Lung microvascular endothelial cell (primary cell): ENCODE results near the gene RRM1. TPM values are rescaled to one million over a fixed set of nuclear protein-coding genes. Genes with fewer than 3 reads are reported as not detected.
"Not testable (repeated sequence)": the region's sequence is repeated elsewhere in the genome, so short reads cannot be mapped to it uniquely, and the experiment has no call there.

Experiments
- DNase-seq, 2 donors: peaks; one replicate each; pipeline versions ENCODE4 v3.0.0 to v3.0.0-alpha.2; 2010; ENCODE audit warnings: low read depth in 2 of 2
- total RNA-seq: library from RNA; depleted of rRNA; stranded (reverse); fragments of >200 nt; gene quantifications from 2 replicates; pipeline ENCODE4 v1.2.1, GENCODE V29; 2014

The RRM1 gene
- total RNA-seq, 1 donor from 2014 or later, result 27.8 TPM

GRCh38 chr11:4134806-4135205, 40.2 kb downstream of the RRM1 start:
- peak in 1 of 2 donors; percentile 71 for DNase-seq

DNA sequence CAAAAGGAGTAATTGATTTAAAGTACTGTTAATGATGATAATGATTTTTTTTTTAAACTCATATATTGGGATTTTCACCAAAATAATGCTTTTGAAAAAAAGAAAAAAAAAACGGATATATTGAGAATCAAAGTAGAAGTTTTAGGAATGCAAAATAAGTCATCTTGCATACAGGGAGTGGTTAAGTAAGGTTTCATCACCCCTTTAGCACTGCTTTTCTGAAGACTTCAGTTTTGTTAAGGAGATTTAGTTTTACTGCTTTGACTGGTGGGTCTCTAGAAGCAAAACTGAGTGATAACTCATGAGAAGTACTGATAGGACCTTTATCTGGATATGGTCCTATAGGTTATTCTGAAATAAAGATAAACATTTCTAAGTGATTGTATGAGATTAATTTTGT, 43.9 kb downstream of the RRM1 start:
- DNase-seq, result no peak

DNA sequence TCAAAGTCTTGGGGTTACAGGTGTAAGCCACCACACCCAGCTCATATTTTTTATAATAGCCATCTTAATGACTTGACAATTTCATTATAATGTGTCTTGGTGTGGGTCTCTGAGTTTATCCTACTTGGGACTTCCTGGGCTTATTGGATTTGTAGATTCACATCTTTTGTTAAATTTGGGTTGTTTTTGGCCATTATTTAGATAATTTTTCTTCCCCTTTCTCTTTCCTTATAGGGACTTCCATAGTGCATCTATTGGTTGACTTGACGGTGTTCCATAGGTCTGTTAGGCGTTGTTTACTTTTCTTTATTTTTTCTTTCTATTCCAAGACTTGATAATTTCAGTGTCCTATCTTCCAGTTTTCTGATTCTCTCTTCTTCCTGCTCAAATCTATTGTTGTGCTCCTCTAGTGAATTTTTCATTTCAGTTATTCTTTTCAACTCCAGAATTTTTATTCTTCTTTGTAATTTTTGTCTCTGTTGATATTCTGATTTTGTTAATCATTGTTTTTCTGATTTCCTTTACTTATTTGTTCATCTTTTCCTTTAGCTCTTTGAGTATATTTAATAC, 45.6 kb downstream of the RRM1 start:
- DNase-seq, result no peak

DNA sequence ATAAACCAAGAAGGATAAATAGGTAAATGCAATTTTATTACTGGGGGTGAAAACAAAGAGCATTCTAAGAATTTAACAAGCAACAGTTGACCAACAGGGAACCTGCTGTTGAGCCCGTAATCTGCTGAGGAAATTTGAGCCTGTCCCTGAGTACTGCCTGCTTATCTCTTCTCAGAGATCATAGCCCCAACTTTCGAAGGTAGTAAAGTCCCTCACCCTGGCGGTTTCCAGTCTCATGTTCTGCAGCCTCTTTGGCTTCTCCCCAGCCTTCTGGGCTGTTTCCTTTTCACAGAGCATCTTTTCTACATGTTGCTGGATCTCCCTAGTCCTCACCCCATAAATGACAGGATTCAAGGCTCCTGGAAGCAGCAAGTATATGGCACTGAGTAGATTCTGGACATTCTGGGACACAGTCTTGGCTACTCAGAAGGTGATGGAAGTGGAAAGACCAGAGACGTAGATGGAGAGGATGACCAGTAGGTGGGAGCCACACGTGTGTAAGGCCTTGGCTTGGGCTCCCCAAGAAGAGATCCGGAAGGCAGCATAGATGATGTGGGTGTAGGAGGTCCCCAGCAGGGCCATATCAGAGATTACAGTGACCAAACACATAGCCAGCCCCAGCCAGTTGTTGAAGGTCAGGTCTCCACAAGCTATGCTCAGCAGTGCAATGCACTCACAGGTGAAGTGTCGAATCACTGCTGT, 51.6 kb downstream of the RRM1 start:
- DNase-seq, result no peak

DNA sequence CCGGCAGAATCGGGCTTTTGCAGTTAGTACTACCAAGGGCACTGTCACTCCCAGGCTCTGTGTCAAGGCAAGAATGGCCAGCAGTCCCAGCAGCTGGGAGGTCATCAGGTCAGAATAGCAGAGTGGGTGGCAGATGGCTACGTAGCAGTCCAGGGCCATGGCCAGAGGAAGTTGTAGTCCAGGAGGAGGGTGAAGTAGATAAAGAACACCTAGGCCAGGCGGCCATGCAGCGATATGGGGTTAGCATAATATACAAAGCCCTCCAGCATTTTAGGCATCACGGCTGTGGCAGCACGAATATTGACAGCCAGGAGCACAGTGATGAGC, 52.1 kb downstream of the RRM1 start:
- DNase-seq, result no peak

- no peak for DNase-seq
Observed at GRCh38 chr11:4154503-4154902, 59.9 kb downstream of the RRM1 start.

GRCh38 chr11:4156571-4156970, 62.0 kb downstream of the RRM1 start:
- no peak for DNase-seq

GRCh38 chr11:4158818-4159217, 64.2 kb downstream of the RRM1 start:
- DNase-seq, result not testable (repeated sequence)

GRCh38 chr11:4161305-4161704, 66.7 kb downstream of the RRM1 start:
- DNase-seq, result no peak

DNA sequence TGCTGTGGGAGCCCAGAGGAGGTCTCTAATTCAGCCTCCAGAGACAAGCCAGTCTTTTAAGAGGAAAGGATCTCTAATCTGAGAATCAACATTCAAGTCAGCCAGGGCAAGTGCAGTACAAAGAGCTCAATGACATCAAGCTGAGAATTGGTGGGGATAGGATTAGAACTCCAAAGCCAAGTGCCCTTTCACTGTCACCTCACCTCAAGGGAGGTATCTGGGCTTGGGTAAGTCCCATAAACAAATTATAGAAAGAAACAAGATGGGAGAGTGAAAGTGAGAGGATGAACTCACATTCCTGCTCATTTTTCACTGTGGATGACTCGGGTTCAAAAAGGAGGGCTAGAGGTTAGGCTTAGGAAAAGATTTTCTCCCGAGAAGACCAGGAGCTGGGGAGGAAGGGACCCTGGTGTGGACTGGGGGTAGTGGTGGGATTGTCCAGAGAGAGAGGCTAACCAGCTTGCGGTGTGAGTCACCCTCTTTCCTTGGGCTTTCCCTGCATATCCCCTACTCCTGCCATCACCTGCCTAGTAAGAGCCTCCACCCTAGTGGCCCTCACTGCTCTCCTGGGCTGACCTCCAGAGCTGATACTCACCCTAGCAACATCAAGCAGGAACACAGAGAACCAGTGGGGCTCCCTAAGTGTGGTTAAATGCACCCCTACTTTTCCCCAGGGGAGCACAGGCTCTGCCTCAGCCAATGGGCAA, 70.4 kb downstream of the RRM1 start:
- no peak for DNase-seq

DNA sequence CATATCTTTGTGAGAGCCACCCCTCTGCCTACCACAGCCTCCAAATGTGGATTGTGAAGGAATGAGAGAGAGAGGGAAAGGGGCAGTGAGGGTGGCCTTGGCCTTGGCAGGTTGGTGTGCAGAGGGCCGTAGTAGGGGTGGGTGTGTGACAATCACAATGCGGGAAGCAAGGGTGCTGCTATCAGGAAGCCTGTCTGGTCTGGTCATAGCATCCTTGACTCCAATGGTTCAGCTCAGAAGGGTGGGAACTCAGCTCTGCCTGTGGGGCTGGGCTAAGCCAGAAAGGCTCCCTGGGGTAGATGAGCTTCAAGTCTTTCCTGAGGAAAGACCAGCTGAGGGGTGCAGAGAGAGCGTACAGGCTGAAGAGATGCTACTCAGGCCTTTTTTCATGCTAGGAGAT, 72.7 kb downstream of the RRM1 start:
- DNase-seq, result no peak

GRCh38 chr11:4167758-4168157, 73.2 kb downstream of the RRM1 start:
- DNase-seq, result no peak

DNA sequence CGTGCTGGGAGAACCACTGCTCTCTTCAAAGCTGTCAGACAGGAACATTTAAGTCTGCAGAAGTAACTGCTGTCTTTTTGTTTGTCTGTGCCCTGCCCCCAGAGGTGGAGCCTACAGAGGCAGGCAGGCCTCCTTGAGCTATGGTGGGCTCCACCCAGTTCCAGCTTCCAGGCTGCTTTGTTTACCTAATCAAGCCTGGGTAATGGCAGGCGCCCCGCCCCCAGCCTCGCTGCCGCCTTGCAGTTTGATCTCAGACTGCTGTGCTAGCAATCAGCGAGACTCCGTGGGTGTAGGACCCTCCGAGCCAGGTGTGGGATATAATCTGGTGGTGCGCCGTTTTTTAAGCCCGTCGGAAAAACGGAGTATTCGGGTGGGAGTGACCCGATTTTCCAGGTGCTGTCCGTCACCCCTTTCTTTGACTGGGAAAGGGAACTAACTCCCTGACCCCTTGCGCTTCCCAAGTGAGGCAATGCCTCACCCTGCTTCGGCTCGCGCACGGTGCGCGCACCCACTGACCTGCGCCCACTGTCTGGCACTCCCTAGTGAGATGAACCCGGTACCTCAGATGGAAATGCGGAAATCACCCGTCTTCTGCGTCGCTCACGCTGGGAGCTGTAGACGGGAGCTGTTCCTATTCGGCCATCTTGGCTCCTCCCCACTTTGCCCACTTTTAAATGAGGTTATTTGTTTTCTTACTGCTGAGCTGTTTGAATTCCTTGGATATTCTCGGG, 81.2 kb downstream of the RRM1 start:
- not testable (repeated sequence) for DNase-seq

- no peak for DNase-seq
Observed at GRCh38 chr11:4178813-4179662, 84.4 kb downstream of the RRM1 start.

GRCh38 chr11:4180441-4181183, 86.0 kb downstream of the RRM1 start:
- no peak for DNase-seq

DNA sequence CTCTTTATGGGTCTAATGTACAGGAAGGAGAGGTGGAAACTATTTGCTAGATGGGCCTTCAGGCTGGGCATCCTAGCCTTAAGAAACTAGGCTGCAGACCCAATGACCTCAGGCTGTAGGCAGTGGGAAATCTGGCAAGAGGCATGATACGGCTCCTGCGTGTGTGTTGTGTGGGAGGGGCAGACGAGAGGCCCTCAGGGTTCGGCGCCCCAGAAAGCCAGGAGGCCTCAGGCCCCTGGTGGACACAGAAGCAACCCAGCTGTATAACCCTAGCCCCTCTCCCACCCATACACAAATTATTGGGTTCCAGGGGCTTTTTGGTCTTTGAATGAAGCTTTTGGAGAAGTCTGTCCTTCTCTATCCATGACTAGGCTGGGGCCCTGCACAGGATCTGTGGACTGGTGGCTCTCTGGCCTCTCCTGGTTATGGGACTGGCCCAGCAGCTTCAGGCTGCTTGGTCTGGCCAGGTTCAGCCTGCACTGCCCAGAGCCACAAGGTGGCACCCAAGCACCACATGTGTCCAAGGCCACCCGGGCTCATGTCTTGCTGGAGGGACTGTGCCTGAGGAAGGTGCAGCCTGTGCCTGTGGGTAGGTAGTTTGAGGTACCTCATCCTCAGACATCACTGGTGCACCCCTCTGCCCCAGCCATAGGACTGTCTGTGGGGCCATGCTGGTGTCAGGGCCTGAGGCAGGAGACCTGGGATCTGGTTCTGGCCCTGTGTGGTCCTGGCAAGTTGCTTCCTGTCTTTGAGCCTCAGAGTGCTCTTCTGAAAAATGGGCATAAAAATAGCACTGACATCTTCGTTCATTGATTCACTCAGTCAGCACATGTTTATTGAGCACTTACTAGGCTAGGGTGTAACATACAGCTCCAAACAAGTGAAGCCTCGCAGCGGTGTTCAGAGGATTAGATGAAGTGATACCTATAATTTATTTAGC, 87.5 kb downstream of the RRM1 start:
- DNase-seq, result peak; percentile 70 to 74

DNA sequence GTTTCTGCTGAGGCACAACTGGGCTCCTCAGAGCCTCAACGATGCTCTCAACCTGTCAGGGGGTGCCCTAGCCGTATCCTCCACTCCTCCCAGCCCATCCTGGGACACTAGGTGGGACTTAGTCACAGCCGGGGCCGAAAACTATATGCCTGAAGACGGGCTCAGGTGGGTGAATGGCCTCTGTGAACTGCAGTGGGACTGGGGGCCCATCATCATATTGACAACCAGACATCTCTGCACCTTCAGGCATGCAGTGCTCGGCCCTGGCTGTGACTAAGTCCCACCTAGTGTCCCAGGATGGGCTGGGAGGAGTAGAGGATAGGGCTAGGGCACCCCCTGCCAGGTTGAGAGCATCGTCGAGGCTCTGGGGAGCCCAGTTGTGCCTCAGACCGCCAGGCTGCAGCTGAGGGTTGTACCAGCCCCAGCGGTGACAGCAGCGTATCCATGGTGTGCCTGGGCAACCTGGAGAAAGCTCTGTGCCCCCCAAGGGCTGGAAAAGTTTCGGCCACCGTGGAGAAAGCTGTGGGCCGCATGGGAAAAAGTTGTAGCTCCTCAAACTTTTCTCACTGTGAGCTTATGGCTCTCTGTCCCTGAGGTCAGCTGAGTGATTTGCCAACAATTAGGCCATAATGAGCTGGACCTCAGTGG, 88.9 kb downstream of the RRM1 start:
- no peak for DNase-seq

DNA sequence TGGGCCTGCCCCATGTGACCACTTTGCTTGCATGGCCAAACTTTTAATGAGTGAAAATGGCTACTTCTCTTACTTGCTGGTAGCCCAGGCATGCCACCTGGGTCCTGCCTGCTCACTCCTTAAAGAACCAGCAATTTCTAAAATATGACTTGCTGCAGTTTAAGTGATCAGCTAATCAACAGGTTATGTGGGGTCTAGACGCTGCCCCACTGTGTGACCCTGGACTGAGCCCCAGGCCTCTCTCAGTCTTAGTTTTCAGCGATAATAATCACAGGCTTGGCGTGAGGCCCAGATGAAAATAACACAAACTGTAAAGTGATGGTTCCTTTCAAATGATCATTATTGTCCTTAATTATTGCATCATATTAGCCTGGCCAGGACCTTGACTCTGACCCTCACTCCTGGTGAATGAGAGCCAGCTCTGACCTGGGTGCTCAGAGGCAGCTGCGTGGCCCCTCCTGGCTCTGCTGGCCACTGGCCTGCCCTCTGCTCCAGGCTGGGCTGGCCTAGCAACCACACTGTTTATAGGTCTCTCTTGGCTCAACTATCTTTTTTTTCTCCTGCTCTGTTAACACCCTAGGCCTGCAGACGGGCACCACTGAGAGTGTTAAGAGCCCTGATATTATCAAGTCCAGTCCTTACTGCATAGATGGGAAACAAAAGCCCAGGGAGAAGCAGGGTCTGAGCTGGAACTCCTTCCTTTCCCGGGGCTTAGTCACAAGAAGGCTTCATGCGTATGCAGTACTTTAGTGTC, 89.7 kb downstream of the RRM1 start:
- no peak for DNase-seq
